Stomach (tissue), 9 donors: Measurements from ENCODE around the gene NUP214. TPM values are rescaled to one million over a fixed set of nuclear protein-coding genes. Genes with fewer than 3 reads are reported as not detected.

ENCODE experiments used
- DNase-seq, 2 donors: peaks; one replicate each; pipeline versions ENCODE4 v3.0.0 to v3.0.0-alpha.2; 2013 to 2019
- H3K27ac ChIP-seq, 5 donors: fragments of 200-600 bp in 4 of 5; sonication (generic) in 4 of 5; one replicate each; pipeline ENCODE4 v1.5.1; 2013 to 2019; ENCODE audit warnings: mild to moderate bottlenecking in 1 of 5, moderate library complexity in 1 of 5
- H3K27me3 ChIP-seq, 3 donors: fragments of 200-600 bp; sonication (generic); one replicate each; pipeline ENCODE4 v1.5.1; 2017 to 2019; ENCODE audit warnings: mixed run types in 1 of 3
- H3K36me3 ChIP-seq, 4 donors: fragments of 200-600 bp; sonication (generic); 1 replicate in 3 of 4; 2 replicates in 1 of 4; pipeline ENCODE4 v1.5.1; 2016 to 2019
- H3K4me1 ChIP-seq, 4 donors: fragments of 200-600 bp; sonication (generic); one replicate each; pipeline ENCODE4 v1.5.1; 2016 to 2019
- H3K4me3 ChIP-seq, 4 donors: fragments of 200-600 bp; sonication (generic) in 3 of 4; one replicate each; pipeline ENCODE4 v1.5.1; 2016 to 2019; ENCODE audit warnings: mild to moderate bottlenecking in 1 of 4
- H3K9me3 ChIP-seq, 4 donors: fragments of 200-600 bp; sonication (generic); one replicate each; pipeline ENCODE4 v1.5.1; 2016 to 2019
- EP300 ChIP-seq: sonication (generic); formaldehyde crosslinking; IDR thresholded peaks from one replicate; pipeline ENCODE4 v1.6.1; 2017; ENCODE audit warnings: antibody characterized with exemption
- POLR2A ChIP-seq, 4 donors: fragments of 450-650 bp; IDR thresholded peaks; one replicate each; pipeline ENCODE4 v1.6.1; 2016; ENCODE audit warnings: antibody characterized with exemption in 4 of 4, control low read depth in 2 of 4, mild to moderate bottlenecking in 1 of 4, moderate library complexity in 1 of 4
- POLR2AphosphoS5 ChIP-seq, 3 donors: sonication (generic); formaldehyde crosslinking; IDR thresholded peaks; one replicate each; pipeline ENCODE4 v1.6.1; 2016; ENCODE audit warnings: antibody characterized with exemption in 3 of 3
- WGBS, 5 donors: extraction: QIAGEN DNeasy Blood & Tissue Kit in 3 of 5; methylation state at CpG; one replicate each; pipeline versions ENCODE4 v1.1.5 to v1.1.7; 2013 to 2018; 5-methylcytosine and 5-hydroxymethylcytosine counted together
- intact Hi-C: fragments of 100-400 bp; cut with DNase I; formaldehyde crosslinking; loops from one replicate; pipeline ENCODE4 v1.15.1; 2023; ENCODE audit warnings: low total_unique reads
- polyA plus RNA-seq, 3 donors: library from polyadenylated mRNA; stranded (reverse); fragments of 200-250 nt; gene quantifications; one replicate each; pipeline ENCODE4 v1.2.3, GENCODE V29; 2013
- total RNA-seq, 5 donors: library from RNA; depleted of rRNA; stranded (reverse); fragments of >200 nt; gene quantifications; one replicate each; pipeline versions ENCODE4 v1.1.0 to v1.2.3, GENCODE V29; 2014 to 2016
- TF ChIP-seq, protein P1 (sequence below), 7 experiments: fragments of 450-650 bp in 4 of 7; fragments of 200-600 bp in 3 of 7; sonication (generic) in 3 of 7; IDR thresholded peaks; one replicate each; pipeline ENCODE4 v1.5.1; 2016 to 2019; ENCODE audit warnings: antibody characterized with exemption in 7 of 7, control low read depth in 2 of 7, mild to moderate bottlenecking in 1 of 7
- donor health status: healthy with polysubstance abuse.
- donor health status: Bipolar disorder and iron deficiency.
- donor health status: healthy.

The NUP214 gene
- total and polyA plus RNA-seq, 8 donors, result 21.7 to 111 (median 35.0) TPM

DNA sequence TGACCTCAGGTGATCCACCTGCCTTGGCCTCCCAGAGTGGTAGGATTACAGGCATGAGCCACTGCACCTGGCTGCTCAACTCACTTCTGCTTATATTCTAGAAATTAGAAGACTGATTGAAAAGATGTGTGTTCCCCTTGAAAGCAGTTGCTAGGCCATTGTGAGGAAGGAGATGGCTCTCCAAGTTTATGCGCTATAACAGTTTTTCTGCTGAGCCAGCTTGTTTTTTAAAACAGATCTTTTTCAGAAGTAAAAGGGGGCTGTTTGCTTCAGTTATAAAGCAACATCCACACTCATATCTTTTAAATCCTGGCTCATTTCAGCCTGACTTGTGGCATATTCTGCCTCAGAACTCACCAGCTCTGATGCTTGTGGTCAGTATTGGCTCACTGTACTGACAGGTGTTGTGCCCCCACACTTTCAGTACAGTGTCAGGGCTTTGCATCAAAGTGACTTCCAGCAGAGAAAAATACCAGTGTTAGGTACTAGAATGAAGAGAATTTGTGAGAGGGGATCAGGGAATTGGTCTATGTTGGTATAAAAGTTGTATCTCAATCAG, 49.4 kb downstream of the NUP214 start:
- intact Hi-C loops, result no loop called here
- no peak for DNase-seq
- Histone ChIP-seq H3K4me1 (peaks cover 0 to 16% (median 4%) of the 10 kb centered on the region in 4 donors), H3K36me3 (peaks cover 32 to 90% (median 81%) of the 10 kb centered on the region in 4 donors), H3K27ac (no peak overlapping the region), H3K27me3 (no peaks in the 10 kb centered on the region), H3K9me3 (no peaks in the 10 kb centered on the region), H3K4me3 (no peak overlapping the region)
- 94 to 100% (median 100%) methylated on average over 1 of the region's 1 CpG for WGBS, 5 donors
- TF ChIP-seq EP300, result no peak
- no peak for TF ChIP-seq POLR2AphosphoS5 (IDR thresholded peaks at IDR 0.05)
- TF ChIP-seq, protein P1, sequence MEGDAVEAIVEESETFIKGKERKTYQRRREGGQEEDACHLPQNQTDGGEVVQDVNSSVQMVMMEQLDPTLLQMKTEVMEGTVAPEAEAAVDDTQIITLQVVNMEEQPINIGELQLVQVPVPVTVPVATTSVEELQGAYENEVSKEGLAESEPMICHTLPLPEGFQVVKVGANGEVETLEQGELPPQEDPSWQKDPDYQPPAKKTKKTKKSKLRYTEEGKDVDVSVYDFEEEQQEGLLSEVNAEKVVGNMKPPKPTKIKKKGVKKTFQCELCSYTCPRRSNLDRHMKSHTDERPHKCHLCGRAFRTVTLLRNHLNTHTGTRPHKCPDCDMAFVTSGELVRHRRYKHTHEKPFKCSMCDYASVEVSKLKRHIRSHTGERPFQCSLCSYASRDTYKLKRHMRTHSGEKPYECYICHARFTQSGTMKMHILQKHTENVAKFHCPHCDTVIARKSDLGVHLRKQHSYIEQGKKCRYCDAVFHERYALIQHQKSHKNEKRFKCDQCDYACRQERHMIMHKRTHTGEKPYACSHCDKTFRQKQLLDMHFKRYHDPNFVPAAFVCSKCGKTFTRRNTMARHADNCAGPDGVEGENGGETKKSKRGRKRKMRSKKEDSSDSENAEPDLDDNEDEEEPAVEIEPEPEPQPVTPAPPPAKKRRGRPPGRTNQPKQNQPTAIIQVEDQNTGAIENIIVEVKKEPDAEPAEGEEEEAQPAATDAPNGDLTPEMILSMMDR (IDR thresholded peaks at IDR 0.05), result no peak
- no peak for TF ChIP-seq POLR2A (IDR thresholded peaks at IDR 0.05)

DNA sequence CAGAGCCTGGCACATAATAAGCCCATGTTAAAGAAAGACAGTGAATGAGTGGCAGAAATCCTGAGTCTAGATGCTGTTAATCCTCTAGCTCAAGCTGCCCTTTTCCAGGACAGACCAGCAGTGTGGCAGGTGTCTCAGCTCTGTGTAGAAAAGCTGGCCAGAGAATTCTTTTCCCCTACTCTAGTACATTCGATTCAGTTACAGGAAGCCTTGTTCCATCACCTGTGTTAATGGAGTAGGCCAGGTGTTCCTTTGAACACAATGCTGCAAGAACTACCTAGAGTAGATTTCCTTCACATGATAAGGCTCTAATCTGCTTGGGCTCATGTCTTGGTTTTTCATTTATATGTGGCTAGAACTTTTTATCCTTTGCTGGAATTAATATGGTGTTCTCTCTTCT, 52.5 kb downstream of the NUP214 start:
- no peak for DNase-seq
- H3K36me3 ChIP-seq, result peaks cover 33 to 95% (median 94%) of the 10 kb centered on the region in 4 donors
- WGBS, 5 donors, result 26 to 45% (median 29%) methylated on average over 1 of the region's 1 CpG

DNA sequence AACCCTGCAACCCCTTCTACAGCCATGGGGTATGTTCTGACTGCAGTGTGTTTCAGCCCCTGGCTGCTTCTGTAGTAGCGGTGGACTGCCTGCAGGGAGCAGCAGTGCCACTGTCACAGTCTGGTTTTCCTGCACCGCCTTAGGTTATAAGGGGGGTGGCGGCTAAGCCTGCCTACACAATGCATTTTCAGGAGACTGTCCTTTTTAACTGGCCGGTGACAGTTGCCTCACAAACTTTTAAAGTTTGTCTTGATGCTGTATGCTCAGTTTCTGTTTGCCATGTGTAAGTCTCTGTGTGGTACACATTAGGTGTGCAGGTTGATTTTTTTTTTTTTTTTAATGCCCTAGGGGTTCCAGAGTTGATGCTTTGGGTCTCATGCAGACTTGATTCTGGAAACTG, 53.0 kb downstream of the NUP214 start:
- WGBS, 5 donors, result 22 to 50% (median 24%) methylated on average over 3 to 4 of the region's 4 CpGs
- intact Hi-C loops, result loop anchor here (2.0 kb wide), 1 partner anchor 158 kb away; no protein-coding TSS in a partner anchor
- peaks cover 33 to 99% (median 98%) of the 10 kb centered on the region in 4 donors for H3K36me3 ChIP-seq

More for the DNA sequence above, 52.5 kb downstream of the NUP214 start:
- Histone ChIP-seq H3K9me3 (no peaks in the 10 kb centered on the region), H3K27ac (peak overlapping the region in 1 of 5 donors; percentile 10), H3K4me1 (peaks cover 0 to 19% (median 4%) of the 10 kb centered on the region in 4 donors), H3K27me3 (no peaks in the 10 kb centered on the region), H3K4me3 (no peak overlapping the region)
- TF ChIP-seq EP300 (no peak), POLR2AphosphoS5 (IDR thresholded peaks at IDR 0.05) (no peak), POLR2A (IDR thresholded peaks at IDR 0.05) (no peak)
- TF ChIP-seq, protein P1 (IDR thresholded peaks at IDR 0.05), result no peak
- intact Hi-C loops, result loop anchor here (2.0 kb wide), 1 partner anchor 159 kb away; no protein-coding TSS in a partner anchor

DNA sequence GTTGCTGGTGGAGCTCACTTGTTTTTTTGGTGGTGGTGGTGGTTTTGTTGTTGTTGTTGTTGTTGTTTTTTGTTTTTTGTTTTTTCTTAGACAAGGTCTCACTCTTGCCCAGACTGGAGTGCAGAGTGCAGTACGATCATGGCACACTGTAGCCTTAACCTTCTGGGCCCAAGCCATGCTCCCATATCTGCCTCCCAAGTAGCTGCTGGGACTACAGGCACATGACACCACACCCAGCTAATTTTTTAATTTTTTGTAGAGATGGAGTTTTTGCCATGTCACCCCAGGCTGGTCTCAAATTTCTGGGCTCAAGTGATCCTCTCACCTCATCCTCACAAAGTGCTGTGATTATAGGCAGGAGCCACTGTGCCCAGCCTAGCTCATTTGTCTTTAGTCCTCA, 53.5 kb downstream of the NUP214 start:
- H3K27ac ChIP-seq, result peak overlapping the region in 1 of 5 donors; percentile 12
- DNase-seq, result no peak
- H3K27me3 ChIP-seq, result no peaks in the 10 kb centered on the region
- H3K4me3 ChIP-seq, result no peak overlapping the region
- intact Hi-C loops, result loop anchor here (2.0 kb wide), 1 partner anchor 158 kb away; no protein-coding TSS in a partner anchor
- TF ChIP-seq POLR2AphosphoS5 (IDR thresholded peaks at IDR 0.05) (no peak), EP300 (no peak), POLR2A (IDR thresholded peaks at IDR 0.05) (no peak)
- TF ChIP-seq, protein P1 (IDR thresholded peaks at IDR 0.05), result no peak
- no peaks in the 10 kb centered on the region for H3K9me3 ChIP-seq
- H3K4me1 ChIP-seq, result peaks cover 0 to 19% (median 4%) of the 10 kb centered on the region in 4 donors
- H3K36me3 ChIP-seq, result peaks cover 33 to 100% (median 95%) of the 10 kb centered on the region in 4 donors
- 75 to 95% (median 91%) methylated on average over 1 of the region's 1 CpG for WGBS, 5 donors

More for the DNA sequence above, 53.0 kb downstream of the NUP214 start:
- no peaks in the 10 kb centered on the region for H3K27me3 ChIP-seq
- peaks cover 0 to 19% (median 4%) of the 10 kb centered on the region in 4 donors for H3K4me1 ChIP-seq
- TF ChIP-seq EP300 (no peak), POLR2AphosphoS5 (IDR thresholded peaks at IDR 0.05) (peak in 1 of 3 donors; percentile 34), POLR2A (IDR thresholded peaks at IDR 0.05) (no peak)
- TF ChIP-seq, protein P1 (IDR thresholded peaks at IDR 0.05), result peak in 5 of 7 experiments; percentile 74 to 92 (median 88)
- no peak overlapping the region for H3K27ac ChIP-seq
- no peaks in the 10 kb centered on the region for H3K9me3 ChIP-seq
- H3K4me3 ChIP-seq, result no peak overlapping the region
- peak; percentile 63 to 84 for DNase-seq
